Body of pancreas (tissue), 4 donors: ENCODE results near the gene CFAP97D2.

Experiments used
- CTCF ChIP-seq, 7 experiments: fragments of 450-650 bp in 4 of 7; fragments of 200-600 bp in 3 of 7; sonication (generic) in 3 of 7; IDR thresholded peaks; one replicate each; pipeline ENCODE4 v1.5.1; 2016 to 2019; ENCODE audit warnings: antibody characterized with exemption in 7 of 7
- POLR2A ChIP-seq, 3 donors: fragments of 450-650 bp; IDR thresholded peaks; one replicate each; pipeline ENCODE4 v1.6.1; 2016; ENCODE audit warnings: antibody characterized with exemption in 3 of 3, mild to moderate bottlenecking in 2 of 3

GRCh38 chr13:114141261-114141996, 37.6 kb upstream of the CFAP97D2 start:
- TF ChIP-seq CTCF (IDR thresholded peaks at IDR 0.05) (no peak), POLR2A (IDR thresholded peaks at IDR 0.05) (no peak)
